AG10803 (cell line): ENCODE measurements around the gene CLDN8.

Experiments used
- DNase-seq: peaks from one replicate; pipeline ENCODE4 v3.0.0; 2010; ENCODE audit warnings: low read depth
- H3K4me3 ChIP-seq: 2 replicates; pipeline ENCODE4 v1.5.1; 2011; ENCODE audit warnings: mild to moderate bottlenecking, low read length, control low read depth
- CTCF ChIP-seq: conservative IDR thresholded peaks from 2 replicates; pipeline ENCODE4 v1.5.1; 2011; ENCODE audit warnings: mild to moderate bottlenecking, low read length, control low read depth, inconsistent platforms

CLDN8 gene

DNA sequence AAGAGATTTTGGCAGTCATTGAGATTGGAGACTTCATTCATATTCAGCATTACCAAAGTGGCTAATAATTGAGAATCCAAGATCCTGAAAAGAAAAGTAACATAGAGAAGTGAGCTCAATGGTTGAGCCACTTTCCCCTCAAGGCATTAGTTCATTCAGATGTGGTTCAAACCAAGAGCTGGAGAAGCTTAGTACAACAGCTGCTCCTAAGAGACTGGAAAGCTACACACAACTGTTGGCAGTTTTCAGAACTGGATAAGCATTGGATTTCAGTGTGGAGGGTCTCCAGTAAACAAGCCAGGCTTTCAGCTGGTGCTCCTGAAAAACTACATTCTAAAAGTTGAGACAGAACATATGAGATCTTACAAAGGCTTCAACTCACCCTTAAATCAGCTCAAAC, 29.2 kb upstream of the CLDN8 start:
- DNase-seq: no peak
- TF ChIP-seq CTCF: no peak
- no peak overlapping the region for H3K4me3 ChIP-seq

- DNase-seq: no peak
- H3K4me3 ChIP-seq: no peak overlapping the region
- TF ChIP-seq CTCF: no peak
Measured at GRCh38 chr21:30243691-30244090, 27.8 kb upstream of the CLDN8 start.

GRCh38 chr21:30240661-30241060, 24.8 kb upstream of the CLDN8 start:
- no peak overlapping the region for H3K4me3 ChIP-seq
- DNase-seq: no peak
- no peak for TF ChIP-seq CTCF

- DNase-seq: no peak
- H3K4me3 ChIP-seq: no peak overlapping the region
- TF ChIP-seq CTCF: no peak
Measured at GRCh38 chr21:30238168-30238567, 22.3 kb upstream of the CLDN8 start.

DNA sequence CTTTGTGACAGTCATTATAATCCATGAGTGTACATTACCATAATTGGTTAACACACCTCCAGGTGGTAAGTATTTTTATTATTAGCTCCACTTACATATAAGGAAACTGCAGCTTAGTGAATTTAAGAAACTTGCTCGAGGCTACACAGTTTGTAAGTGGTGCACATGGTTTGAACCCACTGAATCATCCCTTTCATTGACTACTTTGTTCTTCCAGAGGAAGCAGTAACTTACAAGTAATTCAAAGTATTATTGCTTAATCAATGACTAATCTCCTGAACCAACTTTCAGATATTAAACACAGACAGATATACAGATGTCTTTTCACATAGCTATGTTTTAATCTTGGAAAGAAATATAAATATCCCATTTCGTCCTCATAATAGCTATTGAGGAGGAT, 18.7 kb upstream of the CLDN8 start:
- TF ChIP-seq CTCF: no peak
- H3K4me3 ChIP-seq: no peak overlapping the region
- DNase-seq: peak; percentile 22

GRCh38 chr21:30234050-30234449, 18.2 kb upstream of the CLDN8 start:
- H3K4me3 ChIP-seq: no peak overlapping the region
- no peak for TF ChIP-seq CTCF
- DNase-seq: no peak

- DNase-seq: peak; percentile 2
- no peak for TF ChIP-seq CTCF
- H3K4me3 ChIP-seq: no peak overlapping the region
Measured at GRCh38 chr21:30233228-30234020, 17.5 kb upstream of the CLDN8 start.
